ENCODE measurements around the gene DCLRE1C. TPM values are rescaled to one million over a fixed set of nuclear protein-coding genes. Genes with fewer than 3 reads are reported as not detected.
A peak's percentile ranks its signal among the peaks of the same experiment; 100 is the strongest.

DCLRE1C gene
- total and polyA plus RNA-seq, 9 of the 15 experiments (the other 6 are each of a cell fraction or from before 2014, with no cell fraction given), result 8.8 to 22.2 (median 13.9) TPM

DNA sequence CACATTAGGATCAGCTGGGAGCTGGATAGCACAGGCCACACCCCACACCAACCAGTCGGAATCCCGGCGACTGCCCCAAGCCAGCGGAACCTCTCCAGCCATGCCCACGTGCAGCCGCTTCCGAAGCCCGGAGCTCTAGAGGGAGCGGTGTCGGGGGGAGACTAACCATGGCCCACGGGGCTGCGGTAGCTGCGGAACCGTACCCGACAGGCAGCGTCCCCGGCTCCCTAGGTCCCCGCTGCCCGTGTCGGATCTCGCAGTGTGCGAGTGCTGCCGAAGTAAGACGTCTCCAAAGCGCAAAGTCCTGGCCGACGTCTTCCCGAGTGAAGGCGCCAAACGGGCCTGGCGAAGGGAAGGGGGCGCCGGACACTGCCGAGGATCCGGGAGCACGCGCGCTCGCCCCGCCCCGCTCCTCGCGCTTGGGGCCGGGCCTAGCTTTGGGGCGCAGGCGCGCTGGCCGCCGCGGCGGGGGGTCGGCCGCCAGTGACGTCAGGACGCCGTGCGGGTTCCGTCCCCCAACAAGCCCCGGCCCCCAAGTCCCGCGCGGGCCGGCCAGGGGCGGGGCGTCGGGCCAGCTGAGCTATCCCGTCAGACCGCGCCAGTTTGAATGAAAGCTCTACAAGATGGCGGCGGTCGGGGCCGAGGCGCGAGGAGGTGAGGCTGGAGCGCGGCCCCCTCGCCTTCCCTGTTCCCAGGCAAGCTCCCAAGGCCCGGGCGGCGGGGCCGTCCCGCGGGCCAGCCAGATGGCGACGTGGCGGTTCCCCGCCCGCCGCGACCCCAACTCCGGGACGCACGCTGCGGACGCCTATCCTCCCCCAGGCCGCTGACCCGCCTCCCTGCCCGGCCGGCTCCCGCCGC, 75.4 kb downstream of the DCLRE1C start, which contains the start of gene SUV39H2 (continued):
- TF ChIP-seq HOXB6 (CRISPR knock-in tag; IDR thresholded peaks at IDR 0.05; ENCODE audit: borderline replicate concordance) (no peak), FOXK2 (conservative IDR thresholded peaks at IDR 0.05 in 1 of 2, IDR thresholded peaks at IDR 0.05 in 1 of 2; ENCODE audit: low read depth in 2 of 2) (peak in 1 of 2 experiments; percentile 1; a peak in 1 of 4 replicates), NKRF (IDR thresholded peaks at IDR 0.05; ENCODE audit: borderline replicate concordance) (peak; percentile 96), GATAD2A (IDR thresholded peaks at IDR 0.05) (no peak), MCM3 (IDR thresholded peaks at IDR 0.05) (no peak), ZNF507 (tag; conservative IDR thresholded peaks at IDR 0.05) (no peak), ILK (tag; IDR thresholded peaks at IDR 0.05; ENCODE audit: borderline replicate concordance, low read depth) (no peak), NFIC (IDR thresholded peaks at IDR 0.05) (peak; percentile 35; the same call in 1 of the 2 replicates), ELK3 (CRISPR knock-in tag; IDR thresholded peaks at IDR 0.05) (no peak), PHF21A (IDR thresholded peaks at IDR 0.05; ENCODE audit: borderline replicate concordance, low read depth) (0 out of 2 replicates have a peak, but pooled peaks have one; percentile 40), KDM5B (IDR thresholded peaks at IDR 0.05; ENCODE audit: insufficient replicate concordance, low read depth, low read length) (peak; percentile 91), POLR2H (tag; IDR thresholded peaks at IDR 0.05; ENCODE audit: low read depth) (peak; percentile 53), MLLT1 (IDR thresholded peaks at IDR 0.05) (0 out of 4 replicates have a peak, but pooled peaks of 1 of the 2 experiments have one; percentile 45), ZNF707 (CRISPR knock-in tag; conservative IDR thresholded peaks at IDR 0.05) (no peak), PHF8 (IDR thresholded peaks at IDR 0.05; ENCODE audit: borderline replicate concordance, low read length) (peak; percentile 94), FOXJ2 (tag; IDR thresholded peaks at IDR 0.05) (0 out of 2 replicates have a peak, but pooled peaks have one; percentile 18), FOXK1 (CRISPR knock-in tag; IDR thresholded peaks at IDR 0.05; ENCODE audit: borderline replicate concordance) (no peak), KDM4B (IDR thresholded peaks at IDR 0.05; ENCODE audit: borderline replicate concordance in 2 of 2, low read depth in 1 of 2) (no peak), ZKSCAN1 (IDR thresholded peaks at IDR 0.05; ENCODE audit: low read depth, low read length) (no peak; the same call in 1 of the 2 replicates), NEUROD1 (IDR thresholded peaks at IDR 0.05; ENCODE audit: borderline replicate concordance, low read depth, low read length, partially characterized antibody) (no peak), MAFK (IDR thresholded peaks at IDR 0.05; ENCODE audit: low read length) (no peak), ARHGAP35 (IDR thresholded peaks at IDR 0.05; ENCODE audit: partially characterized antibody) (no peak), ZNF316 (IDR thresholded peaks at IDR 0.05) (no peak)
- TF ChIP-seq, protein P1, sequence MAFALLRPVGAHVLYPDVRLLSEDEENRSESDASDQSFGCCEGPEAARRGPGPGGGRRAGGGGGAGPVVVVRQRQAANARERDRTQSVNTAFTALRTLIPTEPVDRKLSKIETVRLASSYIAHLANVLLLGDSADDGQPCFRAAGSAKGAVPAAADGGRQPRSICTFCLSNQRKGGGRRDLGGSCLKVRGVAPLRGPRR (CRISPR knock-in tag; IDR thresholded peaks at IDR 0.05), result no peak
